ENCODE results near the gene SP100.

Gene SP100

GRCh38 chr2:230591850-230592249 is 175.8 kb downstream of the SP100 start:
- no peaks in the 10 kb centered on the region for H3K36me3 ChIP-seq
- no peak overlapping the region for H3K27ac ChIP-seq
- TF ChIP-seq, protein P1, sequence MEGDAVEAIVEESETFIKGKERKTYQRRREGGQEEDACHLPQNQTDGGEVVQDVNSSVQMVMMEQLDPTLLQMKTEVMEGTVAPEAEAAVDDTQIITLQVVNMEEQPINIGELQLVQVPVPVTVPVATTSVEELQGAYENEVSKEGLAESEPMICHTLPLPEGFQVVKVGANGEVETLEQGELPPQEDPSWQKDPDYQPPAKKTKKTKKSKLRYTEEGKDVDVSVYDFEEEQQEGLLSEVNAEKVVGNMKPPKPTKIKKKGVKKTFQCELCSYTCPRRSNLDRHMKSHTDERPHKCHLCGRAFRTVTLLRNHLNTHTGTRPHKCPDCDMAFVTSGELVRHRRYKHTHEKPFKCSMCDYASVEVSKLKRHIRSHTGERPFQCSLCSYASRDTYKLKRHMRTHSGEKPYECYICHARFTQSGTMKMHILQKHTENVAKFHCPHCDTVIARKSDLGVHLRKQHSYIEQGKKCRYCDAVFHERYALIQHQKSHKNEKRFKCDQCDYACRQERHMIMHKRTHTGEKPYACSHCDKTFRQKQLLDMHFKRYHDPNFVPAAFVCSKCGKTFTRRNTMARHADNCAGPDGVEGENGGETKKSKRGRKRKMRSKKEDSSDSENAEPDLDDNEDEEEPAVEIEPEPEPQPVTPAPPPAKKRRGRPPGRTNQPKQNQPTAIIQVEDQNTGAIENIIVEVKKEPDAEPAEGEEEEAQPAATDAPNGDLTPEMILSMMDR (IDR thresholded peaks at IDR 0.05), result no peak
- no peak overlapping the region for H3K4me3 ChIP-seq (ENCODE audit: low read depth in 1 of 2, low read length in 1 of 2)
- no peaks in the 10 kb centered on the region for H3K9me3 ChIP-seq
- H3K27me3 ChIP-seq, result no peaks in the 10 kb centered on the region
- no peaks in the 10 kb centered on the region for H3K4me1 ChIP-seq (ENCODE audit: control insufficient read depth in 1 of 2, insufficient read depth in 1 of 2, low read depth in 1 of 2, low read length in 1 of 2)

GRCh38 chr2:230592775-230593174 is 176.8 kb downstream of the SP100 start:
- no peaks in the 10 kb centered on the region for H3K4me1 ChIP-seq (ENCODE audit: control insufficient read depth in 1 of 2, insufficient read depth in 1 of 2, low read depth in 1 of 2, low read length in 1 of 2)
- no peak overlapping the region for H3K4me3 ChIP-seq (ENCODE audit: low read depth in 1 of 2, low read length in 1 of 2)
- no peaks in the 10 kb centered on the region for H3K9me3 ChIP-seq
- TF ChIP-seq, protein P1 (IDR thresholded peaks at IDR 0.05), result no peak
- no peaks in the 10 kb centered on the region for H3K36me3 ChIP-seq
- no peaks in the 10 kb centered on the region for H3K27me3 ChIP-seq
- no peak overlapping the region for H3K27ac ChIP-seq
